Measurements from ENCODE around the gene SMC1B. TPM values are rescaled to one million over a fixed set of nuclear protein-coding genes. Genes with fewer than 3 reads are reported as not detected.

SMC1B gene
- total and polyA plus RNA-seq, 9 of the 15 experiments (the other 6 are each of a cell fraction or from before 2014, with no cell fraction given) = 0.03 TPM; not detected in 8

GRCh38 chr22:45442116-45442515 lies 28.7 kb upstream of the SMC1B start:
- H3K36me3 ChIP-seq (ENCODE audit: control insufficient read depth, insufficient read depth, low read length) = no peaks in the 10 kb centered on the region
- no peak overlapping the region for H3K27ac ChIP-seq (ENCODE audit: extremely low read depth, low read depth, low read length)
- H4K20me1 ChIP-seq (replicated peaks; ENCODE audit: control insufficient read depth, insufficient read depth, low read length) = no peaks in the 10 kb centered on the region; the same call in 1 of the 2 replicates
- no TSS peak for BruUV-seq (replicated peaks)
- in situ Hi-C loops (cut with MboI) = no loop called here
- no peaks in the 10 kb centered on the region for H3K4me1 ChIP-seq (replicated peaks in 1 of 2; ENCODE audit: control insufficient read depth in 2 of 2, insufficient read depth in 2 of 2, low read length in 2 of 2)
- H3K9me1 ChIP-seq (ENCODE audit: control insufficient read depth, insufficient read depth, low read length) = no peaks in the 10 kb centered on the region
- ChIA-PET CTCF (ENCODE audit: low intra/inter-chr PET ratio) (interaction anchor here (1.3 kb wide), 1 partner anchor 112 kb away, joined by 5 read pairs; no protein-coding TSS in a partner anchor), POLR2A (interaction anchor here (0.7 kb wide), 1 partner anchor 1524 kb away, joined by 3 read pairs; no protein-coding TSS in a partner anchor)
- no peak overlapping the region for H3K9ac ChIP-seq (ENCODE audit: insufficient read depth in 1 of 2, low read depth in 2 of 2, low read length in 2 of 2)
- DNase-seq (ENCODE audit: extremely low read depth in 1 of 4, low spot score in 3 of 4) (no peak), FAIRE-seq (no peak), ATAC-seq (no peak)
- no peak overlapping the region for H2AFZ ChIP-seq (ENCODE audit: low read depth, low read length)
- no peak overlapping the region for H3K4me2 ChIP-seq (ENCODE audit: insufficient read depth, low read length)
- intact Hi-C loops (cut with micrococcal nuclease) = no loop called here
- peaks cover 3 to 23% of the 10 kb centered on the region in 2 experiments; a peak in 2 of 5 replicates for H3K27me3 ChIP-seq (ENCODE audit: control insufficient read depth in 2 of 2, insufficient read depth in 2 of 2, low read length in 2 of 2)
- no peaks in the 10 kb centered on the region for H3K79me2 ChIP-seq (ENCODE audit: control insufficient read depth, insufficient read depth, low read length)
- H3K9me3 ChIP-seq (replicated peaks; ENCODE audit: control insufficient read depth, insufficient read depth, low read depth, low read length) = no peaks in the 10 kb centered on the region
- 4% methylated on average over 4 of the region's 5 CpGs for WGBS (ENCODE audit: insufficient coverage, low coverage, missing lambda C conversion rate)
- no peak overlapping the region for H3K4me3 ChIP-seq
- TF ChIP-seq MGA (IDR thresholded peaks at IDR 0.05) (no peak), FOXJ2 (tag; IDR thresholded peaks at IDR 0.05) (no peak), HDAC2 (IDR thresholded peaks at IDR 0.05) (no peak), IFI16 (CRISPR knock-in tag; IDR thresholded peaks at IDR 0.05) (no peak), ERF (CRISPR knock-in tag; IDR thresholded peaks at IDR 0.05) (no peak), SAFB (IDR thresholded peaks at IDR 0.05; ENCODE audit: borderline replicate concordance, low read depth, low read length) (no peak), ETV5 (CRISPR knock-in tag; IDR thresholded peaks at IDR 0.05; ENCODE audit: low read depth) (no peak), ZNF589 (CRISPR knock-in tag; IDR thresholded peaks at IDR 0.05; ENCODE audit: low read depth) (no peak), MEF2D (tag; conservative IDR thresholded peaks at IDR 0.05; ENCODE audit: low read depth) (no peak), ZBTB33 (CRISPR knock-in tag; IDR thresholded peaks at IDR 0.05) (no peak)

Data from K562 (cell line).